HG02571 (cell line): ENCODE measurements around the gene MASP1.
"Not testable (repeated sequence)": the region's sequence is repeated elsewhere in the genome, so short reads cannot be mapped to it uniquely, and the experiment has no call there.

Experiments
- ATAC-seq: cut with Tn5 transposase; IDR thresholded peaks from one replicate; pipeline ENCODE4 v1.9.1; 2021; ENCODE audit warnings: mild to moderate bottlenecking, moderate library complexity; ENCODE audit not compliant: unreplicated experiment

MASP1 gene

GRCh38 chr3:187236962-187237361 lies 54.6 kb downstream of the MASP1 start:
- ATAC-seq = no peak

- ATAC-seq = no peak
Measured at GRCh38 chr3:187230011-187230410, 61.5 kb downstream of the MASP1 start.

- ATAC-seq = no peak
Measured at GRCh38 chr3:187228740-187229139, 62.8 kb downstream of the MASP1 start.

- ATAC-seq = no peak
Measured at GRCh38 chr3:187227658-187228258, 63.8 kb downstream of the MASP1 start.

- ATAC-seq = no peak
Measured at GRCh38 chr3:187223799-187224198, 67.7 kb downstream of the MASP1 start.

- ATAC-seq = no peak
Measured at GRCh38 chr3:187222801-187223200, 68.7 kb downstream of the MASP1 start.

- ATAC-seq = no peak
Measured at GRCh38 chr3:187215460-187215859, 76.1 kb downstream of the MASP1 start.

- no peak for ATAC-seq
Measured at GRCh38 chr3:187213616-187214015, 77.9 kb downstream of the MASP1 start.

GRCh38 chr3:187212705-187213104 lies 78.8 kb downstream of the MASP1 start:
- no peak for ATAC-seq

GRCh38 chr3:187212196-187212545 lies 79.4 kb downstream of the MASP1 start:
- ATAC-seq = no peak

GRCh38 chr3:187211532-187212195 lies 79.9 kb downstream of the MASP1 start:
- ATAC-seq = no peak

- no peak for ATAC-seq
Measured at GRCh38 chr3:187210545-187211327, 80.8 kb downstream of the MASP1 start.

- no peak for ATAC-seq
Measured at GRCh38 chr3:187210091-187210490, 81.4 kb downstream of the MASP1 start.

GRCh38 chr3:187209491-187209890 lies 82.0 kb downstream of the MASP1 start:
- ATAC-seq = no peak

- no peak for ATAC-seq
Measured at GRCh38 chr3:187208159-187208558, 83.4 kb downstream of the MASP1 start.

GRCh38 chr3:187207624-187208023 lies 83.9 kb downstream of the MASP1 start:
- ATAC-seq = no peak

- no peak for ATAC-seq
Measured at GRCh38 chr3:187207062-187207461, 84.5 kb downstream of the MASP1 start.

- no peak for ATAC-seq
Measured at GRCh38 chr3:187205683-187206082, 85.9 kb downstream of the MASP1 start.

GRCh38 chr3:187199463-187200050 lies 92.0 kb downstream of the MASP1 start:
- ATAC-seq = not testable (repeated sequence)

GRCh38 chr3:187198490-187198889 lies 93.0 kb downstream of the MASP1 start:
- ATAC-seq = no peak

- ATAC-seq = no peak
Measured at GRCh38 chr3:187197335-187197649, 94.2 kb downstream of the MASP1 start, which contains the start of gene RTP1. Gene RTP1, plus strand, starts transcription at chr3:187197486. Its CDS starts 30 bp downstream, at chr3:187197516.
